CD4-positive, alpha-beta T cell (primary cell): ENCODE data around the gene ZNF219. TPM values are rescaled to one million over a fixed set of nuclear protein-coding genes. Genes with fewer than 3 reads are reported as not detected.
A peak's percentile ranks its signal among the peaks of the same experiment; 100 is the strongest.

ENCODE experiments used
- ATAC-seq: fragments of 200-7000 bp; cut with Tn5 transposase; one replicate; pipeline ENCODE4 v1.10.0; 2022; ENCODE audit warnings: mild to moderate bottlenecking; ENCODE audit not compliant: poor library complexity
- CTCF ChIA-PET: fragments of 350-600 bp; sonication (Branson Sonifier 250); formaldehyde crosslinking; loops from one replicate; lab custom pipeline; 2021; ENCODE audit warnings: antibody characterized with exemption, inconsistent platforms; lab: Charles Lee
- POLR2A ChIA-PET: fragments of 350-600 bp; sonication (Branson Sonifier 250); formaldehyde crosslinking; loops from one replicate; lab custom pipeline; 2021; ENCODE audit warnings: antibody characterized with exemption, inconsistent platforms; lab: Charles Lee
- DNase-seq, 14 experiments: peaks; one replicate each; pipeline ENCODE4 v3.0.0-alpha.2; 2013 to 2020; ENCODE audit warnings: mixed read lengths in 2 of 14
- H3K27ac ChIP-seq, 2 donors: one replicate each; pipeline versions ENCODE4 v1.5.1 to v1.7.0; 2013; ENCODE audit warnings: low read length in 2 of 2, low read depth in 1 of 2, mild to moderate bottlenecking in 1 of 2
- H3K27me3 ChIP-seq, 2 experiments: 1 replicate in 1 of 2; 2 replicates in 1 of 2; pipeline versions ENCODE4 v1.6.1 to v1.7.0; 2013; ENCODE audit warnings: low read length in 2 of 2, control low read depth in 1 of 2, mild to moderate bottlenecking in 1 of 2, moderate library complexity in 1 of 2; ENCODE audit not compliant: insufficient read depth in 2 of 2, control insufficient read depth in 1 of 2
- H3K36me3 ChIP-seq: one replicate; pipeline ENCODE4 v1.6.1; 2013; ENCODE audit warnings: low read length, control low read depth; ENCODE audit not compliant: insufficient read depth
- H3K4me1 ChIP-seq: one replicate; pipeline ENCODE4 v1.6.1; 2013; ENCODE audit warnings: low read length, control low read depth; ENCODE audit not compliant: insufficient read depth
- H3K4me3 ChIP-seq: one replicate; pipeline ENCODE4 v1.5.1; 2013; ENCODE audit warnings: mild to moderate bottlenecking, low read length, moderate library complexity
- H3K9me3 ChIP-seq, 2 experiments: 1 replicate in 1 of 2; 2 replicates in 1 of 2; pipeline versions ENCODE4 v1.6.1 to v1.7.0; 2013; ENCODE audit warnings: low read length in 2 of 2, mild to moderate bottlenecking in 2 of 2, control low read depth in 1 of 2, moderate library complexity in 1 of 2; ENCODE audit not compliant: control insufficient read depth in 1 of 2, insufficient read depth in 1 of 2
- H3K27ac Mint-ChIP-seq: one replicate; pipeline ENCODE4 v1.8.0; 2020; ENCODE audit warnings: mixed read lengths
- H3K27me3 Mint-ChIP-seq: one replicate; pipeline ENCODE4 v1.8.0; 2021; ENCODE audit warnings: mixed read lengths
- H3K36me3 Mint-ChIP-seq: one replicate; pipeline ENCODE4 v1.8.0; 2021; ENCODE audit warnings: low read depth, mixed read lengths
- H3K4me1 Mint-ChIP-seq: one replicate; pipeline ENCODE4 v1.8.0; 2021; ENCODE audit warnings: low read depth, mixed read lengths
- H3K4me3 Mint-ChIP-seq: one replicate; pipeline ENCODE4 v1.8.0; 2020; ENCODE audit warnings: mild to moderate bottlenecking, mixed read lengths
- H3K9me3 Mint-ChIP-seq: one replicate; pipeline ENCODE4 v1.8.0; 2020; ENCODE audit warnings: mixed read lengths
- CTCF ChIP-seq: fragments of 200-600 bp; IDR thresholded peaks from one replicate; pipeline ENCODE4 v1.8.0; 2022; ENCODE audit warnings: antibody characterized with exemption, mild to moderate bottlenecking
- intact Hi-C, 2 experiments: fragments of 100-400 bp; cut with DNase I in 1 of 2; cut with micrococcal nuclease in 1 of 2; formaldehyde crosslinking; loops; one replicate each; pipeline versions ENCODE4 v1.15.1 to v1.9.0; 2023 to 2025; cut with DNase I, micrococcal nuclease
- total RNA-seq, 174 experiments: library from RNA in 2 of 174; stranded (reverse) in 2 of 174; gene quantifications; one replicate each; pipeline ENCODE4 v1.2.3 and lab custom pipeline; 2021 to 2026

ZNF219 gene
- total RNA-seq, 2 experiments from 2014 or later: 15.2 to 15.5 TPM

- Histone ChIP-seq H3K4me3 (no peak overlapping the region), H3K4me1 (peaks cover 18% of the 10 kb centered on the region), H3K27ac (no peak overlapping the region), H3K27me3 (no peaks in the 10 kb centered on the region), H3K9me3 (no peaks in the 10 kb centered on the region), H3K36me3 (no peaks in the 10 kb centered on the region)
- Mint-ChIP-seq H3K9me3 (no peaks in the 10 kb centered on the region), H3K27ac (peak overlapping the region; percentile 7), H3K4me1 (peaks cover 28% of the 10 kb centered on the region), H3K27me3 (no peaks in the 10 kb centered on the region), H3K36me3 (no peaks in the 10 kb centered on the region), H3K4me3 (no peak overlapping the region)
- ATAC-seq: no peak
- ChIA-PET CTCF (interaction anchor here (0.8 to 6.8 kb wide), 7 partner anchors 11 to 91 kb away, joined by 3 to 116 read pairs (median 10); no protein-coding TSS in a partner anchor), POLR2A (interaction anchor here (3.4 kb wide), 1 partner anchor 39 kb away, joined by 37 read pairs; no protein-coding TSS in a partner anchor)
- peak in 1 of 14 experiments; percentile 32 for DNase-seq
- TF ChIP-seq CTCF: no peak
- intact Hi-C loops: loop anchor here (10.0 kb wide), 2 partner anchors 251 to 411 kb away; no protein-coding TSS in a partner anchor
These were observed 7.7 kb upstream of the ZNF219 start for GRCh38 chr14:21106176-21106497.

- CTCF ChIA-PET: interaction anchor here (0.7 to 6.8 kb wide), 23 partner anchors 10 to 413 kb away, joined by 3 to 116 read pairs (median 6); partner anchors contain the start of genes ARHGEF40 and NDRG2
- intact Hi-C loops: loop anchor here (10.0 kb wide), 2 partner anchors 250 to 410 kb away; no protein-coding TSS in a partner anchor
- TF ChIP-seq CTCF: no peak
These were observed 6.6 kb upstream of the ZNF219 start for GRCh38 chr14:21105095-21105494.

GRCh38 chr14:21104448-21105060, 6.1 kb upstream of the ZNF219 start:
- Histone ChIP-seq H3K9me3 (no peaks in the 10 kb centered on the region), H3K36me3 (no peaks in the 10 kb centered on the region), H3K27me3 (no peaks in the 10 kb centered on the region), H3K4me1 (peaks cover 18% of the 10 kb centered on the region), H3K27ac (peak overlapping the region; percentile 97), H3K4me3 (peak overlapping the region; percentile 78)
- ATAC-seq: peak; percentile 55
- H3K36me3 Mint-ChIP-seq: no peaks in the 10 kb centered on the region
- POLR2A ChIA-PET: interaction anchor here (1.2 to 3.4 kb wide), 9 partner anchors 11 to 133 kb away, joined by 3 to 52 read pairs (median 15); partner anchors contain the start of gene ARHGEF40
- DNase-seq: peak; percentile 45 to 83 (median 59)
- peaks cover 32% of the 10 kb centered on the region for H3K4me1 Mint-ChIP-seq
- intact Hi-C loops: loop anchor here (1.0 to 10.0 kb wide), 7 partner anchors 12 to 410 kb away; partner anchors contain the start of gene HNRNPC (in 1 of the 2)
- H3K4me3 Mint-ChIP-seq: peak overlapping the region; percentile 86
- H3K27me3 Mint-ChIP-seq: no peaks in the 10 kb centered on the region
- no peaks in the 10 kb centered on the region for H3K9me3 Mint-ChIP-seq
- CTCF ChIA-PET: interaction anchor here (0.7 to 6.8 kb wide), 24 partner anchors 8 to 413 kb away, joined by 3 to 116 read pairs (median 6); partner anchors contain the start of genes ARHGEF40 and NDRG2
- peak overlapping the region; percentile 85 for H3K27ac Mint-ChIP-seq
- TF ChIP-seq CTCF: peak; percentile 98

More at GRCh38 chr14:21105095-21105494, 6.6 kb upstream of the ZNF219 start:
- Mint-ChIP-seq H3K27ac (peak overlapping the region; percentile 85), H3K36me3 (no peaks in the 10 kb centered on the region), H3K27me3 (no peaks in the 10 kb centered on the region), H3K4me3 (peak overlapping the region; percentile 86), H3K9me3 (no peaks in the 10 kb centered on the region), H3K4me1 (peaks cover 28% of the 10 kb centered on the region)
- no peaks in the 10 kb centered on the region for H3K36me3 ChIP-seq
- DNase-seq: peak in 1 of 14 experiments; percentile 14
- H3K27me3 ChIP-seq: no peaks in the 10 kb centered on the region
- H3K4me3 ChIP-seq: no peak overlapping the region
- H3K27ac ChIP-seq: peak overlapping the region in 1 of 2 donors; percentile 97
- H3K4me1 ChIP-seq: peaks cover 18% of the 10 kb centered on the region
- POLR2A ChIA-PET: interaction anchor here (1.2 to 3.4 kb wide), 8 partner anchors 11 to 134 kb away, joined by 3 to 52 read pairs (median 18); partner anchors contain the start of gene ARHGEF40
- H3K9me3 ChIP-seq: no peaks in the 10 kb centered on the region
- no peak for ATAC-seq
